Measurements from ENCODE around the gene CDAN1. TPM values are rescaled to one million over a fixed set of nuclear protein-coding genes. Genes with fewer than 3 reads are reported as not detected.

CDAN1 gene
- total RNA-seq, 2 experiments from 2014 or later, result 23.2 to 24.7 TPM

- H3K27me3 Mint-ChIP-seq, result no peaks in the 10 kb centered on the region
- no peaks in the 10 kb centered on the region for H3K9me3 Mint-ChIP-seq
- intact Hi-C loops (cut with DNase I, micrococcal nuclease), result no loop called here
- CTCF ChIA-PET, result no interaction called here
- ATAC-seq (ENCODE audit: poor library complexity), result no peak
- no peaks in the 10 kb centered on the region for H3K4me1 ChIP-seq (ENCODE audit: insufficient read depth, low read length)
- TF ChIP-seq CTCF (IDR thresholded peaks at IDR 0.05), result no peak
- no peak overlapping the region for H3K27ac ChIP-seq (ENCODE audit: low read depth in 1 of 2, low read length in 2 of 2)
- no peak overlapping the region for H3K27ac Mint-ChIP-seq
- no peak overlapping the region for H3K4me3 Mint-ChIP-seq
- no peaks in the 10 kb centered on the region for H3K36me3 Mint-ChIP-seq (ENCODE audit: low read depth)
- no peaks in the 10 kb centered on the region for H3K4me1 Mint-ChIP-seq (ENCODE audit: low read depth)
- no peaks in the 10 kb centered on the region for H3K36me3 ChIP-seq (ENCODE audit: insufficient read depth, low read length)
- no peak overlapping the region for H3K4me3 ChIP-seq (ENCODE audit: low read length)
- no peaks in the 10 kb centered on the region for H3K27me3 ChIP-seq (ENCODE audit: control insufficient read depth in 1 of 2, insufficient read depth in 2 of 2, low read length in 2 of 2)
- DNase-seq, result no peak
- no peaks in the 10 kb centered on the region for H3K9me3 ChIP-seq (ENCODE audit: control insufficient read depth in 1 of 2, insufficient read depth in 1 of 2, low read length in 2 of 2)
- POLR2A ChIA-PET, result no interaction called here
Observed at GRCh38 chr15:42692997-42693396, 43.9 kb downstream of the CDAN1 start.

GRCh38 chr15:42692536-42692935, 44.4 kb downstream of the CDAN1 start:
- H3K4me1 Mint-ChIP-seq (ENCODE audit: low read depth), result no peaks in the 10 kb centered on the region
- H3K4me3 Mint-ChIP-seq, result no peak overlapping the region
- Histone ChIP-seq H3K9me3 (ENCODE audit: control insufficient read depth in 1 of 2, insufficient read depth in 1 of 2, low read length in 2 of 2) (no peaks in the 10 kb centered on the region), H3K4me1 (ENCODE audit: insufficient read depth, low read length) (no peaks in the 10 kb centered on the region), H3K27me3 (ENCODE audit: control insufficient read depth in 1 of 2, insufficient read depth in 2 of 2, low read length in 2 of 2) (no peaks in the 10 kb centered on the region), H3K36me3 (ENCODE audit: insufficient read depth, low read length) (no peaks in the 10 kb centered on the region), H3K27ac (ENCODE audit: low read depth in 1 of 2, low read length in 2 of 2) (no peak overlapping the region), H3K4me3 (ENCODE audit: low read length) (no peak overlapping the region)
- no peaks in the 10 kb centered on the region for H3K36me3 Mint-ChIP-seq (ENCODE audit: low read depth)
- H3K27ac Mint-ChIP-seq, result no peak overlapping the region
- ChIA-PET POLR2A (no interaction called here), CTCF (no interaction called here)
- no peaks in the 10 kb centered on the region for H3K9me3 Mint-ChIP-seq
- TF ChIP-seq CTCF (IDR thresholded peaks at IDR 0.05), result no peak
- DNase-seq, result no peak
- intact Hi-C loops (cut with DNase I, micrococcal nuclease), result no loop called here
- H3K27me3 Mint-ChIP-seq, result no peaks in the 10 kb centered on the region
- no peak for ATAC-seq (ENCODE audit: poor library complexity)

- H3K9me3 Mint-ChIP-seq, result no peaks in the 10 kb centered on the region
- no peak for ATAC-seq (ENCODE audit: poor library complexity)
- intact Hi-C loops (cut with DNase I, micrococcal nuclease), result no loop called here
- H3K27ac Mint-ChIP-seq, result no peak overlapping the region
- no peaks in the 10 kb centered on the region for H3K36me3 Mint-ChIP-seq (ENCODE audit: low read depth)
- no peak for TF ChIP-seq CTCF (IDR thresholded peaks at IDR 0.05)
- ChIA-PET CTCF (no interaction called here), POLR2A (no interaction called here)
- no peaks in the 10 kb centered on the region for H3K27me3 Mint-ChIP-seq
- Histone ChIP-seq H3K27me3 (ENCODE audit: control insufficient read depth in 1 of 2, insufficient read depth in 2 of 2, low read length in 2 of 2) (no peaks in the 10 kb centered on the region), H3K4me1 (ENCODE audit: insufficient read depth, low read length) (no peaks in the 10 kb centered on the region), H3K4me3 (ENCODE audit: low read length) (no peak overlapping the region), H3K27ac (ENCODE audit: low read depth in 1 of 2, low read length in 2 of 2) (no peak overlapping the region), H3K36me3 (ENCODE audit: insufficient read depth, low read length) (no peaks in the 10 kb centered on the region), H3K9me3 (ENCODE audit: control insufficient read depth in 1 of 2, insufficient read depth in 1 of 2, low read length in 2 of 2) (no peaks in the 10 kb centered on the region)
- no peak for DNase-seq
- H3K4me3 Mint-ChIP-seq, result no peak overlapping the region
- no peaks in the 10 kb centered on the region for H3K4me1 Mint-ChIP-seq (ENCODE audit: low read depth)
Observed at GRCh38 chr15:42691770-42692169, 45.2 kb downstream of the CDAN1 start.
